Measurements from ENCODE around the gene HSD17B7.
"Not testable (repeated sequence)": the region's sequence is repeated elsewhere in the genome, so short reads cannot be mapped to it uniquely, and the experiment has no call there.

DNA sequence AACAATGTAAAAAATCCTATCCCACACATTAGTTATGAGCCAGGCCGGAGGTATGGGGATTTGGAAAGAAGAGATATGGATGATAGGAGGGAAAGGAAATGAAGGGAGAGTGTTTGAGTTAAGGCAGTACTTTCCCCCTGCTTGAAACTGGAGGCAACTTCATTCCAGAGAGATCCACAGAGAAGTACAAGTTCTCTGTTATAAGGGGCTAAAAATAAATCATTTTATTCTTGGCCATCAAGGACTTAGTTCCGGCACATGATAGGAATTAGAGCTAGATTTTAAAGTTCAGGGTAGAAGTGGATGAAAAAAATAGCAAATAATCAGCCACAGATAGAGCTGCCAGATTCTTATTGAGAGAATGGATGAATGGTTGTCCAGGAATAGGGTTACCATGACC is 27.6 kb downstream of the HSD17B7 start:
- TF ChIP-seq, protein P1, sequence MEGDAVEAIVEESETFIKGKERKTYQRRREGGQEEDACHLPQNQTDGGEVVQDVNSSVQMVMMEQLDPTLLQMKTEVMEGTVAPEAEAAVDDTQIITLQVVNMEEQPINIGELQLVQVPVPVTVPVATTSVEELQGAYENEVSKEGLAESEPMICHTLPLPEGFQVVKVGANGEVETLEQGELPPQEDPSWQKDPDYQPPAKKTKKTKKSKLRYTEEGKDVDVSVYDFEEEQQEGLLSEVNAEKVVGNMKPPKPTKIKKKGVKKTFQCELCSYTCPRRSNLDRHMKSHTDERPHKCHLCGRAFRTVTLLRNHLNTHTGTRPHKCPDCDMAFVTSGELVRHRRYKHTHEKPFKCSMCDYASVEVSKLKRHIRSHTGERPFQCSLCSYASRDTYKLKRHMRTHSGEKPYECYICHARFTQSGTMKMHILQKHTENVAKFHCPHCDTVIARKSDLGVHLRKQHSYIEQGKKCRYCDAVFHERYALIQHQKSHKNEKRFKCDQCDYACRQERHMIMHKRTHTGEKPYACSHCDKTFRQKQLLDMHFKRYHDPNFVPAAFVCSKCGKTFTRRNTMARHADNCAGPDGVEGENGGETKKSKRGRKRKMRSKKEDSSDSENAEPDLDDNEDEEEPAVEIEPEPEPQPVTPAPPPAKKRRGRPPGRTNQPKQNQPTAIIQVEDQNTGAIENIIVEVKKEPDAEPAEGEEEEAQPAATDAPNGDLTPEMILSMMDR (conservative IDR thresholded peaks at IDR 0.05) = not testable (repeated sequence)
- TF ChIP-seq ZFX (IDR thresholded peaks at IDR 0.05) = not testable (repeated sequence)
